Coronary artery (tissue), 2 donors: ENCODE data around the gene DBR1.

Source experiments
- DNase-seq: peaks from one replicate; pipeline ENCODE4 v3.0.0-alpha.2; 2017; ENCODE audit warnings: low spot score
- H3K27ac ChIP-seq, 2 donors: fragments of 200-600 bp; sonication (generic); one replicate each; pipeline ENCODE4 v1.5.1; 2016 to 2019
- H3K4me3 ChIP-seq: fragments of 200-600 bp; sonication (generic); 2 replicates; pipeline ENCODE4 v1.5.1; 2016; ENCODE audit warnings: mild to moderate bottlenecking, moderate library complexity
- CTCF ChIP-seq: fragments of 200-600 bp; sonication (generic); IDR thresholded peaks from one replicate; pipeline ENCODE4 v1.5.1; 2019; ENCODE audit warnings: antibody characterized with exemption

Gene DBR1

GRCh38 chr3:138112362-138112761, 62.4 kb downstream of the DBR1 start:
- H3K4me3 ChIP-seq = no peak overlapping the region
- DNase-seq = no peak
- H3K27ac ChIP-seq = no peak overlapping the region
- TF ChIP-seq CTCF = no peak
